ENCODE measurements around the gene CCDC32.

- TF ChIP-seq CTCF (IDR thresholded peaks at IDR 0.05) (no peak), EZH2 (IDR thresholded peaks at IDR 0.05; ENCODE audit: borderline replicate concordance, insufficient read depth, low read depth, low read length, poor library complexity, severe bottlenecking) (no peak)
Measured at GRCh38 chr15:40582726-40583246, 17.9 kb upstream of the CCDC32 start.
